Measurements from ENCODE around the gene SEC24B. TPM values are rescaled to one million over a fixed set of nuclear protein-coding genes. Genes with fewer than 3 reads are reported as not detected.
"Not testable (repeated sequence)": the region's sequence is repeated elsewhere in the genome, so short reads cannot be mapped to it uniquely, and the experiment has no call there.

Gene SEC24B
- total RNA-seq, 1 donor from 2014 or later: 24.1 TPM

DNA sequence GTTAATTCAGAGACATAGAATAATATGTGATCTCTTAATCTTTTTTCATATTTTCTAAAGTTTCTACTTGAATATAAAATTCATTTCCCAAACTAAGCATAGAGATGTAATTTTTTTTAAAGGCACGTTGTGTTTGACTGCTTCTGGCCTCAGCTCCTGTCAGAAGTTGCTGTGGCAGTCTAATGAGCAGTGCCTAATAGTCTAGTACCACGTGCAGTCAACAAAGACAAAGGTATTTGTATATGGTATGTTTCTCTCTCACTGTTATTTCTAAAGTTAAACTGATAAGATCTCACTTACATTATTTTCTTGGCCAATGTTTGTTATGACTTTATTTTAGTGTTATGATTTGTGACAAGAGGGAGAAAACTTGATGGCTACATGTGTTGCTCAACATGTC lies 77.8 kb downstream of the SEC24B start:
- Histone ChIP-seq H3K27me3 (ENCODE audit: control insufficient read depth, insufficient read depth, low read length) (no peaks in the 10 kb centered on the region), H3K4me3 (ENCODE audit: low read depth, low read length) (no peak overlapping the region), H3K36me3 (ENCODE audit: control insufficient read depth, insufficient read depth, low read length) (no peaks in the 10 kb centered on the region)
- DNase-seq (ENCODE audit: low read depth): no peak
- TF ChIP-seq, protein P1, sequence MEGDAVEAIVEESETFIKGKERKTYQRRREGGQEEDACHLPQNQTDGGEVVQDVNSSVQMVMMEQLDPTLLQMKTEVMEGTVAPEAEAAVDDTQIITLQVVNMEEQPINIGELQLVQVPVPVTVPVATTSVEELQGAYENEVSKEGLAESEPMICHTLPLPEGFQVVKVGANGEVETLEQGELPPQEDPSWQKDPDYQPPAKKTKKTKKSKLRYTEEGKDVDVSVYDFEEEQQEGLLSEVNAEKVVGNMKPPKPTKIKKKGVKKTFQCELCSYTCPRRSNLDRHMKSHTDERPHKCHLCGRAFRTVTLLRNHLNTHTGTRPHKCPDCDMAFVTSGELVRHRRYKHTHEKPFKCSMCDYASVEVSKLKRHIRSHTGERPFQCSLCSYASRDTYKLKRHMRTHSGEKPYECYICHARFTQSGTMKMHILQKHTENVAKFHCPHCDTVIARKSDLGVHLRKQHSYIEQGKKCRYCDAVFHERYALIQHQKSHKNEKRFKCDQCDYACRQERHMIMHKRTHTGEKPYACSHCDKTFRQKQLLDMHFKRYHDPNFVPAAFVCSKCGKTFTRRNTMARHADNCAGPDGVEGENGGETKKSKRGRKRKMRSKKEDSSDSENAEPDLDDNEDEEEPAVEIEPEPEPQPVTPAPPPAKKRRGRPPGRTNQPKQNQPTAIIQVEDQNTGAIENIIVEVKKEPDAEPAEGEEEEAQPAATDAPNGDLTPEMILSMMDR (IDR thresholded peaks at IDR 0.05; ENCODE audit: insufficient read depth, low read length, poor library complexity, severe bottlenecking): no peak

DNA sequence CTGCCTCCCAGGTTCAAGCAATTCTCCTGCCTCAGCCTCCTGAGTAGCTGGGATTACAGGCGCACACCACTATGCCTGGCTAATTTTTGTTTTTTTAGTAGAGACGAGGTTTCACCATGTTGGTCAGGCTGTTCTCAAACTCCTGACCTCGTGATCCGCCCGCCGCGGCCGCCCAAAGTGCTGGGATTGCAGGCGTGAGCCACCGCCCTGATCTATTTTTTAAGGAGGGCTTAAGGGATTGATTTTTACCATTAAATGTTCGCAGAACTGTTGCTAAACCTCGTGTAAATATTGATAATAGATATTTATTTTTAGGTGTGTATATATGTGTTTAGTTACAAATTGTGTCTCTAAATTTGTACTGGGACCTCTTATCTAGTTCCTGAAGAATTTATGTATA lies 79.8 kb downstream of the SEC24B start:
- DNase-seq (ENCODE audit: low read depth); H3K4me3 ChIP-seq (ENCODE audit: low read depth, low read length); H3K36me3 ChIP-seq (ENCODE audit: control insufficient read depth, insufficient read depth, low read length); H3K27me3 ChIP-seq (ENCODE audit: control insufficient read depth, insufficient read depth, low read length): not testable (repeated sequence)

DNA sequence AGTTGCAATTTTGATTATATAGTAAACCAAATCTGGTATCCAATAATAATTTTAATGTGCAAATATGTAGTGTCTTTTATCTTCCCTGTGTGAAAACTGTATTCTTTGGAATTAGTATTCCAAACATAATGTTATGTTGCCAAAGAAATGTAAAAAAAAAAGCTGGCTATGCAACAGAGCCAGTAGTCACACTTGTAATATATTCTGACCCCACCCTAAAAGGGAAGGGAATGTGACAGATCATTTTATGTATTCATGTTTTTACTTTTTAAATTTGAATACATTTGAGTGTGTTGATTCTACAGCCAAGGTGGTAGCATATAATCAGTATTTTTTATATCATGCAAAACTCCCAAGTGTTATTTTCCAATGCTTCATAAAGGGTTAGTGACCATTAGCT lies 98.6 kb downstream of the SEC24B start:
- H3K36me3 ChIP-seq (ENCODE audit: control insufficient read depth, insufficient read depth, low read length): peaks cover 1% of the 10 kb centered on the region
- TF ChIP-seq, protein P1 (IDR thresholded peaks at IDR 0.05; ENCODE audit: insufficient read depth, low read length, poor library complexity, severe bottlenecking): no peak
- H3K27me3 ChIP-seq (ENCODE audit: control insufficient read depth, insufficient read depth, low read length): no peaks in the 10 kb centered on the region
- no peak overlapping the region for H3K4me3 ChIP-seq (ENCODE audit: low read depth, low read length)
- DNase-seq (ENCODE audit: low read depth): no peak

DNA sequence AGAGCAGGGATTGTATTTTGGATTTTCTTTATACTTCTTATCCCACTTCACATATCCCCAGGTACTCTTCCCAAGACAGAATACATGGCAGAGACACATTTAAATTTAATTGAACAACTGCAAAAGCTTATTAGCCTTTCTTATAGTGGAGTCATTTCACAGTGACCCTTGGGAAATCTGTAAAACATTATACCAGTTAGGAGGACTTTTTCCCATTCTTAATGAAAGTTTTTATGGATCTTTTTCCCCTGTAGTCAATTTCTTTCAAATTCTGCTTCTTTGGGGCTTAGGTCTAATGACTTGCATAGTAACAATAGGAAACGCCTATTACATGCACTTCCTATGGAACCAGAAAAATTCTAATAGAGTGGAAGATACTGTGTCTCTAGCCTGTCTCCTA lies 111.8 kb downstream of the SEC24B start:
- no peak for DNase-seq (ENCODE audit: low read depth)
- no peaks in the 10 kb centered on the region for H3K27me3 ChIP-seq (ENCODE audit: control insufficient read depth, insufficient read depth, low read length)
- no peaks in the 10 kb centered on the region for H3K36me3 ChIP-seq (ENCODE audit: control insufficient read depth, insufficient read depth, low read length)
- H3K4me3 ChIP-seq (ENCODE audit: low read depth, low read length): no peak overlapping the region
- TF ChIP-seq, protein P1 (IDR thresholded peaks at IDR 0.05; ENCODE audit: insufficient read depth, low read length, poor library complexity, severe bottlenecking): no peak

DNA sequence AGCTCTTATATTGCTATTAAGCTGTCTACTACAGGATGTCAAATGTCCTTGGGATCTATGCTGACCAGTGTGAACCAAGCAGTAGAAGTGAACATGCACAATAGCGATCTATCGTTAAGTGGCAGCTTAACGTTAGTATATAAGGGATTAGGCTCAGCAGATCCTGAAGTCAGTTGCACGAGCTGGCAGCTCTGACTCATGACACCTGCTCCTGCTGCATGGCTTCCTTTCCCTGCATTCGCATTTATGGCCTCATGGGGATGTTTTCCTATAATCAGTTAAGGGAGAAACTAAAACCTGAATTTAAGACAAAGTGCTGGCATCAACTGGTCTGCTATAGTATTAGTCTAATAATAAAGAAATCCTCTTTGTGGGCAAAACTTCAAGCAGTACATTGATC lies 113.8 kb downstream of the SEC24B start:
- Histone ChIP-seq H3K27me3 (ENCODE audit: control insufficient read depth, insufficient read depth, low read length) (no peaks in the 10 kb centered on the region), H3K4me3 (ENCODE audit: low read depth, low read length) (no peak overlapping the region), H3K36me3 (ENCODE audit: control insufficient read depth, insufficient read depth, low read length) (no peaks in the 10 kb centered on the region)
- no peak for DNase-seq (ENCODE audit: low read depth)
- TF ChIP-seq, protein P1 (IDR thresholded peaks at IDR 0.05; ENCODE audit: insufficient read depth, low read length, poor library complexity, severe bottlenecking): no peak

DNA sequence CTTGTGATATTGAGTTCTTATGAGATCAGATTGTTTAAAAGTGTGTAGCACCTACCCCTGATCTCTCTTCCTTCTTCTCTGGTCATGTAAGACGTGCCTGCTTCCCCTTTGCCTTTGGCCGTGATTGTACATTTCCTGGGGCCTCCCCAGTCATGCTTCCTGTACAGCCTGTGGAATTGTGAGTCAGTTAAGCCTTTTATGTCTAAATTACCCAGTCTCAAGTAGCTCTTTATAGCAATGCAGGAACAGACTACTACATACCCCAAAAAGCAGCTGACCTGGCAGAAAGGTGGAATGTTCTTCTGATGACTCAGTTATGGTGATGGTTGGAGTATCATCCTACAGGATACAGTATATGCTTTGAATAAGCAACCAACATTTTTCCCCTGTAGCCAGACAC lies 115.0 kb downstream of the SEC24B start:
- H3K36me3 ChIP-seq (ENCODE audit: control insufficient read depth, insufficient read depth, low read length): no peaks in the 10 kb centered on the region
- H3K4me3 ChIP-seq (ENCODE audit: low read depth, low read length): no peak overlapping the region
- H3K27me3 ChIP-seq (ENCODE audit: control insufficient read depth, insufficient read depth, low read length): no peaks in the 10 kb centered on the region
- TF ChIP-seq, protein P1 (IDR thresholded peaks at IDR 0.05; ENCODE audit: insufficient read depth, low read length, poor library complexity, severe bottlenecking): no peak
- peak; percentile 77 for DNase-seq (ENCODE audit: low read depth)

Measured in kidney epithelial cell (primary cell).